Endothelial cell of umbilical vein (primary cell): Measurements from ENCODE around the gene TUBGCP2. TPM values are rescaled to one million over a fixed set of nuclear protein-coding genes. Genes with fewer than 3 reads are reported as not detected.

Experiments
- BruUV-seq: library from RNA; stranded (reverse); fragments of 400-500 nt; replicated peaks from 2 replicates; lab custom pipeline; 2021; lab: Mats Ljungman, UMichigan
- CTCF ChIA-PET: fragments of 300-600, 350-600 bp; sonication (Branson Sonifier 250); formaldehyde crosslinking; loops from one replicate; lab custom pipeline; 2021; ENCODE audit warnings: antibody characterized with exemption, inconsistent platforms; lab: Charles Lee
- POLR2A ChIA-PET: fragments of 300-600, 350-600 bp; sonication (Branson Sonifier 250); formaldehyde crosslinking; loops from one replicate; lab custom pipeline; 2021; ENCODE audit warnings: antibody characterized with exemption, inconsistent platforms; lab: Charles Lee
- DNase-seq: peaks from one replicate; pipeline ENCODE4 v3.0.0-alpha.2; 2011; ENCODE audit warnings: low read depth, low spot score
- FAIRE-seq: peaks from 2 replicates; lab custom pipeline; 2011; peaks lifted over from hg19 to GRCh38; lab: Jason Lieb, UNC
- H2AFZ ChIP-seq: 2 replicates; pipeline ENCODE4 v1.6.0; 2012; ENCODE audit warnings: low read depth, low read length, control low read depth, inconsistent platforms
- H3K27ac ChIP-seq: 2 replicates; pipeline ENCODE4 v1.5.1; 2011; ENCODE audit warnings: low read depth, mild to moderate bottlenecking, control low read depth, low read length, moderate library complexity; ENCODE audit not compliant: insufficient read depth
- H3K27me3 ChIP-seq, 2 experiments: 2 replicates each; pipeline versions ENCODE4 v1.6.0 to v1.6.1; 2011; ENCODE audit warnings: low read length in 2 of 2, mixed read lengths in 1 of 2; ENCODE audit not compliant: control insufficient read depth in 2 of 2, insufficient read depth in 2 of 2
- H3K36me3 ChIP-seq, 2 experiments: 2 replicates in 1 of 2; 3 replicates in 1 of 2; pipeline ENCODE4 v1.5.1; 2011; ENCODE audit warnings: low read length in 2 of 2, mild to moderate bottlenecking in 1 of 2, moderate library complexity in 1 of 2; ENCODE audit not compliant: control insufficient read depth in 2 of 2, insufficient read depth in 2 of 2; ENCODE audit errors: extremely low read depth in 1 of 2
- H3K4me1 ChIP-seq: 3 replicates; pipeline ENCODE4 v1.5.1; 2011; ENCODE audit warnings: mild to moderate bottlenecking, low read length; ENCODE audit not compliant: control insufficient read depth, insufficient read depth; ENCODE audit errors: extremely low read depth
- H3K4me2 ChIP-seq: 2 replicates; pipeline ENCODE4 v1.6.1; 2011; ENCODE audit warnings: low read length, control low read depth, mixed read lengths; ENCODE audit not compliant: insufficient read depth
- H3K4me3 ChIP-seq, 3 experiments: fragments of 200-600 bp in 1 of 3; sonication (generic), shearing (Covaris generic) in 1 of 3; replicated peaks in 1 of 3; 2 replicates each; pipeline ENCODE4 v1.5.1; 2011 to 2016; ENCODE audit warnings: control low read depth in 3 of 3, low read length in 3 of 3, mild to moderate bottlenecking in 2 of 3, inconsistent platforms in 1 of 3, low read depth in 1 of 3, moderate library complexity in 1 of 3; ENCODE audit not compliant: insufficient read depth in 1 of 3
- H3K79me2 ChIP-seq: 2 replicates; pipeline ENCODE4 v1.6.0; 2012; ENCODE audit warnings: low read length, inconsistent platforms; ENCODE audit not compliant: control insufficient read depth, insufficient read depth
- H3K9ac ChIP-seq: replicated peaks from 2 replicates; pipeline ENCODE3; 2011; ENCODE audit warnings: low read length, control low read depth; ENCODE audit not compliant: insufficient read depth; ENCODE audit errors: extremely low read depth
- H3K9me1 ChIP-seq: replicated peaks from 3 replicates; pipeline ENCODE4 v1.6.0; 2011; ENCODE audit warnings: mild to moderate bottlenecking, low read length; ENCODE audit not compliant: control insufficient read depth, insufficient read depth; ENCODE audit errors: extremely low read depth
- H3K9me3 ChIP-seq: replicated peaks from 2 replicates; pipeline ENCODE4 v1.5.1; 2012; ENCODE audit warnings: low read length, inconsistent platforms; ENCODE audit not compliant: control insufficient read depth, insufficient read depth
- H4K20me1 ChIP-seq: replicated peaks from 2 replicates; pipeline ENCODE3; 2011; ENCODE audit warnings: mild to moderate bottlenecking, low read length; ENCODE audit not compliant: control insufficient read depth, insufficient read depth; ENCODE audit errors: extremely low read depth
- FOS ChIP-seq: IDR thresholded peaks from 2 replicates; pipeline ENCODE4 v1.6.1; 2011; ENCODE audit warnings: mild to moderate bottlenecking, low read length, moderate library complexity, borderline replicate concordance; ENCODE audit not compliant: insufficient read depth
- JUN ChIP-seq: IDR thresholded peaks from 2 replicates; pipeline ENCODE4 v1.6.1; 2011; ENCODE audit warnings: borderline replicate concordance, low read depth; ENCODE audit not compliant: insufficient read length, insufficient read depth
- MAX ChIP-seq: IDR thresholded peaks from 2 replicates; pipeline ENCODE4 v1.6.1; 2011; ENCODE audit not compliant: insufficient read depth, insufficient read length
- MYC ChIP-seq: IDR thresholded peaks from one replicate; pipeline ENCODE4 v1.6.1; 2011; ENCODE audit warnings: mild to moderate bottlenecking, low read depth, low read length
- POLR2A ChIP-seq: IDR thresholded peaks from 2 replicates; pipeline ENCODE4 v1.6.1; 2012; ENCODE audit warnings: low read depth, mild to moderate bottlenecking, control low read depth, low read length
- POLR2AphosphoS5 ChIP-seq: IDR thresholded peaks from 2 replicates; pipeline ENCODE4 v1.6.1; 2012; ENCODE audit warnings: low read depth, mild to moderate bottlenecking, control low read depth, low read length, moderate library complexity; ENCODE audit not compliant: insufficient read depth
- dilution Hi-C: fragments of 300-500 bp; cut with MboI; formaldehyde crosslinking; loops from one replicate; pipeline ENCODE4 v1.15.0; 2019; ENCODE audit warnings: low sequenced_read_pairs; ENCODE audit not compliant: extremely low pct_ligation_motif_present
- intact Hi-C: fragments of 100-400 bp; cut with micrococcal nuclease; formaldehyde crosslinking; loops from one replicate; pipeline ENCODE4 v1.10.0; 2022
- polyA plus RNA-seq, 4 experiments: library from polyadenylated mRNA; depleted of rRNA in 3 of 4; stranded (reverse) in 3 of 4; unstranded in 1 of 4; fragments of >200 nt; gene quantifications; 2 replicates each; pipeline versions ENCODE4 v1.2.1 to v1.2.3, GENCODE V29; 2011 to 2012; ENCODE audit warnings: missing spikeins in 1 of 4
- total RNA-seq: library from RNA; stranded (reverse); gene quantifications from 2 replicates; pipeline ENCODE4 v1.2.3, GENCODE V29; 2021

TUBGCP2 gene
- total and polyA plus RNA-seq, 2 donors (not counting 3 experiments of a cell fraction or from before 2014, with no cell fraction given), result 37.1 to 53.1 TPM

GRCh38 chr10:133297504-133297903, 11.2 kb downstream of the TUBGCP2 start:
- Histone ChIP-seq H3K9me3 (no peaks in the 10 kb centered on the region), H4K20me1 (no peaks in the 10 kb centered on the region), H3K79me2 (peaks cover under 1% of the 10 kb centered on the region), H3K27me3 (no peaks in the 10 kb centered on the region), H3K4me3 (no peak overlapping the region), H3K27ac (no peak overlapping the region), H3K36me3 (peaks cover 3 to 47% of the 10 kb centered on the region in 2 experiments), H3K9ac (no peak overlapping the region), H3K4me1 (peaks cover 10% of the 10 kb centered on the region), H3K9me1 (no peaks in the 10 kb centered on the region), H2AFZ (no peak overlapping the region), H3K4me2 (no peak overlapping the region)
- POLR2A ChIA-PET, result no interaction called here
- no peak for FAIRE-seq
- TF ChIP-seq MAX, result no peak
- no peak for TF ChIP-seq POLR2AphosphoS5
- TF ChIP-seq MYC, result no peak
- TF ChIP-seq JUN, result no peak
- TF ChIP-seq FOS, result no peak
- TF ChIP-seq POLR2A, result no peak
- CTCF ChIA-PET, result no interaction called here
- intact Hi-C loops, result no loop called here
- no peak for DNase-seq
- BruUV-seq, result no TSS peak
- dilution Hi-C loops, result no loop called here

- Histone ChIP-seq H3K4me1 (peaks cover 12% of the 10 kb centered on the region), H4K20me1 (no peaks in the 10 kb centered on the region), H3K9ac (no peak overlapping the region), H3K4me2 (no peak overlapping the region), H3K4me3 (no peak overlapping the region), H3K27me3 (no peaks in the 10 kb centered on the region), H3K36me3 (peaks cover under 1 to 43% of the 10 kb centered on the region in 2 experiments), H2AFZ (no peak overlapping the region), H3K79me2 (no peaks in the 10 kb centered on the region), H3K9me3 (no peaks in the 10 kb centered on the region), H3K9me1 (no peaks in the 10 kb centered on the region), H3K27ac (no peak overlapping the region)
- intact Hi-C loops (no loop called here), dilution Hi-C loops (no loop called here)
- no peak for TF ChIP-seq JUN
- BruUV-seq, result no TSS peak
- DNase-seq (no peak), FAIRE-seq (no peak)
- POLR2A ChIA-PET, result no interaction called here
- CTCF ChIA-PET, result interaction anchor here (0.7 to 1.1 kb wide), 2 partner anchors 12 to 356 kb away, joined by 3 to 4 read pairs; no protein-coding TSS in a partner anchor
These were observed 13.0 kb downstream of the TUBGCP2 start for GRCh38 chr10:133295426-133296320.
